HG03565 (cell line): ENCODE measurements around the gene TRIM31.

Experiments used
- ATAC-seq: cut with Tn5 transposase; IDR thresholded peaks from one replicate; pipeline ENCODE4 v1.9.1; 2021; ENCODE audit warnings: mild to moderate bottlenecking, moderate library complexity; ENCODE audit not compliant: unreplicated experiment

Gene TRIM31

DNA sequence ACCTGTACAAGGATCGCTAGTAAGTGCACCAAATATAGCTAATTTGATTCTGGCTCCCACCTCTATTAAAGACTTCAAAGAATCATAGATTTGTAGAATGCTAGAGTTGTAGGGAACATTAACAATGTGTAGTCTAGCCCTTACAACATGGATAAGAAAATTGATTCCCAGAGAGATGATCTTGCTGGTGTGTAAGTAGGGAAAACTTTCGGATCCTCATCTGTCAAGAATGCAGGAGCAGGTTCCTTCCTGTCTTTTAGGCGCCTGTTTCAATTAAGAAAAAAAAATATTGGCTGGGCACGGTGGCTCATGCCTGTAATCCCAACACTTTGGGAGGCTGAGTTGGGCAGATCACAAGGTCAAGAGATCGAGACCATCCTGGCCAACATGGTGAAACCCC is 25.0 kb downstream of the TRIM31 start:
- no peak for ATAC-seq

DNA sequence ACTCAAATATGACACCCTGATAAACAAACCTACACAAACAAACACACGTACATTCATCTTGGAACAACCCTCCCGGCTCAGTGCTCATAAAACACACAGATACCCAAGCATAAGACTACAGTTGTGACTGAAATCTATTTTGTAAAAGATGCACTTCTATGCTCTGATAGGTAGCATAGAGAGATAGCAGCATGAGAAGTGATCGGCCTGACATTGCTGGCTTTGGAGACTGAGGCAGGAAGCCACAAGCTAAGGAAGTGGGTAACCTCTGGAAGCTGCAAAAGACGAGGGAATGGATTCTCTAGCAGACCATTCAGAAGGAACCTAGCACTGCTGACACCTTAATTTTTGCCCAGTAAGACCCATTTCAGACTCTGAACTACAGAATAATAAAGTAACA is 35.7 kb downstream of the TRIM31 start:
- no peak for ATAC-seq

DNA sequence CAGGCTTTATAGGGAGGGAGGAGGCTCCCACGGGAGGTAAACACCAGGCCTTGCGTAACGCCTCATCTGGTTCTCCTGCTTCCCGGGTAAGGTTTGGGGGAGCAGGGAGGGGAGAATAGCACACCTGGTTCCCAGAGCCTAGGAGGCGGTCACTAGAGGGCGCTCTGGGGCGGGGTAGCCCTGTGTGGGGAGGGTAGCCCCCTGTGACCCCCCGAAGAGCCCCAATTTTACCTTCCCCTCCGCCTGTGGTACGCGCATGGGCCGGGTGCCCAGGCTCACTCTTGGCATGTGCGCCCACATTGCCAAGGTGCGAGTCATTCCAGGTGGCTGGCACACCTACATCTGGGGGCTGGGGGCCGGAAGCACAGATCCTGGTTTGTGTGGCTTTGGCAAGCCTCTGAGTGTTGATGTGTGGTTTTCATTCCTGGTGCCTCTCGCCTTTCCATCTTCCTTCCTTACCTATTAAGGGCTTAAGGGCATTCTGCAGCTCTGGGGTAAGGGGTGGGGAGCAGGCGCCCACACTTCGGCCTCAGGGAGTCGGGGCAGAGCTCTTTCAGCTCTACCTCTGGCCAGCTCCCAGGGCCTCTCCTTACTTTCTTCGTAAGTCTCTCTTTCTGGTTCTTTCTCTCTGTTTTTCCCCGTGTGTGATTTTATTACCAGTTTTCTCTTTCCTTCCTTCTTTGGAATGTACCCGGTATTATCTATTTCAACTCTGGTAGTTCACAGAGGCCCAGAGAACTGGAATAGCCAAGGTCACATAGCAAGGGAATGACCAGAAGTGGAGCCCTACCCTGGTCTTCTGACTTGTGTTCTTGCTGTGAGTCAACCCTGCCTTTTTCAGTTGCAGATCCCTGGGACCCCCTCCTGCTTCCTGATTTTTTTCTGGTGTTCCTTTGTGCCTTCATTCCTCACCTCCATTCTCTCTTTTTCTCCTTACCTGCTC is 36.8 kb downstream of the TRIM31 start:
- no peak for ATAC-seq

DNA sequence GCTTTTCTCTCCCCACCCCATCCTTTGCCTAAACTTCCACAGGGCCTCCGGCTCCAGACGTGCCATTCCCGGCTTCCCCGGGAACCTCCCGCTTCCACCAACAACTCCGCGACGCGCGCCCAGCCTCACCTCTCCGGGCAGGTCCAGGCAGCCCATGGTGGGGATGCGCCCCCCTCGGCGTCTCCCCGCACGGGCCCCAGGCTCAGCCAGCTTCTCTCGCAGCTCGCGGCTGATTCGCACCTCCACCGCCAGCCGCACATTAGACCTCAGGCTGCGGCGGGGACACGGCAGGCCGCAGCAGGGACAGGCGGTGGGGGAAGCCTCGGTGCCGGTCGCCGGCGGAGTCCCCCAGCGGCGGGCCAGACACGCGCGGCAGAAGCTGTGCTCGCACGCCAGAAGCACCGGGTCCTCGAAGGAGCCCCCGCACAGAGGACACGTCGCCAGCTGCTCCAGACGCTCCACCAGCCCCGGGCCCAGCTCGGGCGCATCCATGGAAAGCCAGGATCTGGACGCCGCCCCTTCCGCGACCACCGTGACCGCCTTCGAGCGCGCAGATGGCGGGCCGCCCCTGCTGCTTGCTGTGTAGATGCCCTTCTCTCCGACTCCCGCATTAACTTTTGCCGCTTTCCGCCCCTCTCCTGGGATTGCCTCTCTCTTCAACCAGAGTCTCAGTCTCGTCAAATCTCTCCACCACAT is 37.6 kb downstream of the TRIM31 start, which contains the start of gene RNF39:
RNF39 (minus strand) TSS at position 676 of the 696 bp plus-strand sequence; CDS start at position 492, 184 bp downstream.
- no peak for ATAC-seq

DNA sequence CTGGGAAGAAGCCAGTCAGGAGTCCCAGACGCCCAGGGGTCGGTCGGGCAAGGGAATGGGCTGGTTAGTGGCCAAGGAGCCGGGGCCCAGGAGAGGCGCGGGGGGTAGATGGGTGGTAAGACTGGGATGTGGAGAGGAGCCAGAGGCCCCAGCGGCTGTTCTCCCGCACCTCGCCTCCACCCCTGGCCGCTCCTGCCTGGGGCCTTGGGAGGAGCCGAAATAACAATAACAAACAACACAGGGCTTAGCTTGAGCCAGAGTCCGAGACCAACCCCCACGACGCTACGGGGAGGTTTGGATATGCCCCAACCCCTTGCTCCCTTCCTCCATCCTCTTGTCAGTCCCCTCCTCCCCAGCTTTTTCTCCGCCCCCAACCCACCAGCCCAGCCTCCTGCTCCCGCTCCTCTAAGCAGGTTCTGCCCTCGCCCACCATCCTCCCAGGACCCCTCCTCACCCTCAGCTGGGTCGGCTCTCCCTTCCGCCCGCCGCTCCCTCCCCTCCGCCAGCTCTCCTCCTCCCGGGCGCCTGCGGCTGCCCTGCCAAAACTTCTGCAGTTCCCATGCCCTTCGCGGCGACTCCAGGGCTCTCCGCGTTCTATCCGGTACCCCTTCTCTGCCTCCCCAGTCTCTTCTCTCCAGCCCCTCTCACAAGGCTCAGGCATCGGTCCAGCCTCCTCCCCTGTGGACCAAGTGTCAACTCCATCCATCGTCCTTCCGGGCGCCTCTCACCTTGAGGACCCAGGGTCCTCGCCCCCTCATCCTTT is 38.4 kb downstream of the TRIM31 start:
- ATAC-seq, result no peak

DNA sequence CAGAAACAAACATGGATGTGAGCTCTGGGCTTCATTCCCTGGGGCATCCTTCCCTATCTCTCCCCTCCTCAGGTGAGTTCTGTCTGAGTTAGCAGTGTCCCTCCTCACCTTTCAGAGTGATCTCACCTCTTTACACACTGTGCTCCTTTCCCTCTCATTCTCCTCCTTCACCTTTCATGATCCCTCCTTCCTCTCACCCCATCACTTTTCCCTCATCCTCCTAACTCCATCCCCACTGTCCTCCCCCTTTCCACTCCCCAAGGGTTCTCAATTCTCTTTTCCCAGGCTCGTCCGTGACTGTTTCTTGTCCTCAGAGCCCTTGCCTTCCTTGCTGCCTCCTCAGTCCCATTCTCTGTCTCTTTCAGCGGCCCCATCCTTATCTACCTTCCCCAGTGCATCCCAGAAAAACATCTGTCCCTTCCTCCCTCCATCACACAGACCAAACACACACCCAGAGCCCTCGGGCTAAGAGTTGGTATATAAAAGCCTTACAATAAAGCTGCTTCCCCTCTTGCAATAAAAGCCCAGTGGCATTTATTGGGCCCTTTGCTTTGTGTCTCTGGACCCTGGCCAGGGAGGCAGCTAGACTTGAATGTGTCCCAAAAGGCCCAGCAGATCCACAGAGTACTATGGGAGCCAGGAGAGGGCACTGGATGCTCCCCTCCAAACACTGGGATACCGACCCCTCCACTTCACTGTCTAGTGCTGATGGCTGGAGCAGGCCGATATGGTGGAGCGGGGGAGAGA is 39.2 kb downstream of the TRIM31 start:
- ATAC-seq, result no peak

DNA sequence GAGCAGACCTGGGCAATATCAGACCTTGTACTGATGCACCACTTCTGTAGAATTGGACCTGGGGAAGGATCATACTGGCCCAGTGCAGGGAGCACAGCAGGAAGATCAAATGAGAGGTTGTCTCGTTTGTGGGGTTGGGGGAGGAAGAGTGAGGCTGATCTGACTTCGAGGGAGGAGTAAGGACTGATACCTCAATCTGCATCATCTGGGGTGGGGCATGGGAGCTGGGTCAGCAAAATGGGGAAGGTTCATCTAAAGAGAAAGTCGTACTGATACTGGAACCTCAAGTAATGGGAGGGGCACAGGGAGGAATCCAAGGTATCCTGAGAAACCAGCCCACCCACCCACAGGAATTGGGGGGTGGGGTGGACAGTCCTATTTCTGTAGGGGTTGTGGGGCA is 41.0 kb downstream of the TRIM31 start:
- ATAC-seq, result no peak

DNA sequence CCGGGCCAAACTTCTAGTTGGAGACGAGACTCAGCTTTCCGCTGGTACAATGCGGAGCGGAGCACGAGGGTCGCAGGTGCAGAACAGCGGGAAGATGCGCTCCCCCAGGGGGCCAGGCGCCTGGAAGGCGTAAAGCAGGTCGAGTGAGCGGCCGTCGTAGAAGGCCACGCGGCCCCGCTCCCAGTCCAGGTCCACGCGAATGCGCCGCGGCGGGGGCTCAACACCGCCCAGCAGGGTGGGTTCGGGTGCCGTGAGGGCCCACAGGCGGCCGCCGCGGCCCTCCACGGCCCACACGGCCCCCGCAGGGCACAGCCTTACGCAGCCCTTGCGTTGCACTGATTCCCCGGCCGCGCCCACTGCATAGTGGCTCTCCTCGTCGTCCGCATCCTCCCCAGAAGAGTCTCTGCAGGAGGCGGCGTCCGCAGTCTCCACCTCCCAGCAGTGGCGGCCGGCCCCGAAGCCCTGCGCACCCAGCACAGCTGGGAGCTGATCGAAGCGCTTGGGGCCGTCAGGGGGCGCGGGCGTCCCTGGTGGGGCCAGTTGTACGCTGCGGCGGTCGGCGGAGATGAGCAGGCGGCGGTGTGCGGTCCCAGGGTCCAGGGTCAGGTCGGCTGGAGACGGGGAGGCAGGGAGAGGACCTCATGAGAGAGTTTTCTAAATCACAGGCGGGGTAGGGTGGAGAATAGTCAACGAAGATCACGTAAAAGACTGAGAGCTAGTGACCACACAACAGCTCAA is 41.6 kb downstream of the TRIM31 start:
- ATAC-seq, result no peak

DNA sequence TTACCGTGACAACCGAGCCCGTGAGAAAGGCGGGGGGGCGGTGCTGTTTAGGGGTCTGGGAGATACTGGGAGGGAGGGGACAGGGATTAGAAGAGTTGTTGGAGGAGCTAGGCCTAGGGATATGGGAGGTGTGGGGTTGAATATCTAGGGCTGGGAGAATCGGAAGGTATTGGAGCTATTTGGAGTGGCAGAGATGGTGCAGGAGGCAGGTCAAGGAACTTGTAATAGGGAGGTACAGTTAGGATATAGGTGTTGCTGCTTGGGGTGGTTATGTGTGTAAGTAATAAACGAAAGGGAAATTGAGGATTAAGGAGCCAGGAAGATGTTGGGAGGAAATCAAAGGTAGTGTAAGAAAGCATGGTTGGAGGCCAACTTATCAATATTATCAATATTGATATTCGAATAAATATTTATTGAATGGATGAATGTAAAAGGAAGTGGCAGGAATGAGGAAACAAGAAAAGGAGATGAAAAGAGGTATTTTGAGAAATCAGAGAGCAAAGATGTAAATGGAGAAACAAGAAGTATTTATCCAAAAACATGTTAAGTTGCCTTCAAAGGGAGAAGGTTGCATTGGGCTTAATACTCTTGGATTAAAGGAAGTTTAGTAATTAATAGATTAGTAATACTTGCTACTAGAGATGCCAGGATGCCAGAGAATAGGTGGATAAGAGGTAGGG is 45.3 kb downstream of the TRIM31 start:
- ATAC-seq, result no peak

DNA sequence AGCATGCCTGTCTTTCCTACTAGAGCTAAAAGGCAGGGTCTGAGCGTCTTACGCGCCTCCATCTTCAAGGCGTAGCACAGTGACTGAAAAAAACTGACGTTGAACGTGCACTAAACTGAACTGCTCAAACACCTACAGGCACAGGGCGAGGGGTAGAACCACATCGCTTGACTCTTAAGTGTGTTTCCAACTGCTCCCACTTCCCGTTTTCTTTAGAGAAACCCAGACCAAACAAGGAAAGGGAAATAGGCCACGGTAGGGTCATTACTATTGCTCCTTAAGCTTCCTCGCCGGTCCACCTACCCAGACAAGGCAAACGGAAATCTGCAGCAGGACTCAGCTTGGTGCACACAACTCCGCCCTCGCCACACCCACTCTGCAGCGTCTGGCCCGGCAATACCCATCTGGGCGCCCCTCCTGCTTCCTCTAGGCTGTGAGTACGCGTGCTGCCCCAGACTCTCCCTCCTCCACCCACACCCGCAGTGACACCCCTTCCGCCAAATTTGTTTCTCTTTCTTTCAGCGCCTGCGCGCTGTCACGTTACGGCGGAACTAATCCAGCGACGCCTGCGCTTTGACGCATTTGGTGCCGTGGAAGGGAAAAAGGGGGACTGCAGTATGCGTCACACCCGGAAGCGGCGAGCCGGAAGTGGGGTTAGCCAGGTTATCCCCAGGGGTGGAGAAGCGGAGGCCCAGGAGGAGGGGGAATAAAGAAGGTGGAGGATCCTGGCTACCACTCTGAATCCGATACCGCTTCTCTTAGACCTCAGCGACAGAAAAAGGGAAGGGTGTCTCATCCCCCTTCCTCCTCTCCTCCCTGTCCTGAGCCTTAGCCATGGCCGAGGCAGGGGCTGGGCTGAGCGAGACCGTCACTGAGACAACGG is 46.1 kb downstream of the TRIM31 start, which contains the start of gene PPP1R11:
PPP1R11 (plus strand) TSS at position 622 of the 883 bp plus-strand sequence; CDS start at position 835, 213 bp downstream.
- ATAC-seq, result peak; percentile 85

DNA sequence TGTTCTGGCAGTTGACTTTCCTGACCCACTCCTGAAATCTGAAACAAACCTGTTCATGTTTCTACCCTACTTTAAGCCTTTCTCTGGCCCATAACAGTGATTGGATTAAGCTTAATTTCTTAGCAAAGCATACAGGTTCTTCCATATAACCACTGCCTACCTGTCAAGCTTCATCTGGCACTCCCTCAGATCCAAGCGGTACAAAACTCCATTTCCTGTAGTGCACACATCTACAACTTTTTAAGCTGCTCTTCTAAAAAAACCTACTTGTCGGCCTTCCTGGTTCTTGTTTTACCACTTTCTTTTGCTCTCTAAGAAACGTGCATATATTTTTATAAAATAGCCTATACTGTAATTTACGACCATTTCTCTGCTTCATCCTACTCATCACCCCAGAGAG is 46.8 kb downstream of the TRIM31 start:
- ATAC-seq, result no peak

DNA sequence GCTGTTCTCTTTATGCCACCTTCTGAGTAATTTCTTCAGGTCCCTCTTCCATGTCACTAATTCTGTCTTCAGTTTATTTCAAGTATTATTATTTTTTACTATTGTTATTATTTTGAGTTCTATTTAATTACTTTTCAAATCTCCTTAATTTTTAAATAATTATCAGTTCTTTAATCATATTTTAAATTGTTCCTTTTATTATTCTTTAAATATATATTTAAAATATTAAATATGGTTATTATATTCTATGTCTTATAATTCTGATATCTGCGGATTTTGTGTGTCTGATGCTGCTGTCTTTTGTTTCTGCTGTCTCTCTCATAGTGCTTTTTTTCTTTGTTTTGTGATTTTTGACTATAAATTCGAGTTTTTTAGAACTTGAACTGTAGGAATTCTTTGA is 49.6 kb downstream of the TRIM31 start:
- no peak for ATAC-seq

DNA sequence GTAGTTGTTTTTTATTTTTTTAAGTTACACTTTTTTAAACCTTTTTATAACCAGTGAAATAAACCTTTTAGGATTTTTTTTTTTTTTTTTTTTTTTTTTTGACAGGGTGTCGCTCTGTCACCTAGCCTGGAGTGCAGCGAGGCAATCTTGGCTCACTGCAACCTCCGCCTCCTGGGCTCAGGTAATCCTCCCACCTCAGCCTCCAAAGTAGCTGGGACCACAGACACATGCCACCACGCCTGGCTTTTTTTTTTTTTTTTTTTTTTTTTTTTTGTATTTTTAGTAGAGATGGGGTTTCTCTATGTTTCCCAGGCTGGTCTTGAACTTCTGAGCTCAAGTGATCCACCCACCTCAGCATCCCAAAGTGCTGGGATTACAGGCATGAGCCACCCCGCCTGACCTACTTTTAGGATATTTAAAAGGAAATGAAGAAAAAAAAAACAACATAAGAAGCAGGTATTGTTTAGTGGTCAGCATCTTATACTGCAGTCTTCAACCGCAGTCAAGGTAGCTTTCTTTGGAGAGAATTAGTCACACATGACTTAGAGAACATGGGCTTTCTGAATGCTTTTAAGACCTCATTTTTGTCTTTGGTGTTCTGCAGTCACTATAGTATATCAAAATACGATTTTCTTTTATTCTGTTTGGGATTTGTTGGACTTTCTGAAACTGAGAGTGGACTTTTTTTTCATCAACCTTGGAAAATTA is 50.3 kb downstream of the TRIM31 start:
- ATAC-seq, result no peak

DNA sequence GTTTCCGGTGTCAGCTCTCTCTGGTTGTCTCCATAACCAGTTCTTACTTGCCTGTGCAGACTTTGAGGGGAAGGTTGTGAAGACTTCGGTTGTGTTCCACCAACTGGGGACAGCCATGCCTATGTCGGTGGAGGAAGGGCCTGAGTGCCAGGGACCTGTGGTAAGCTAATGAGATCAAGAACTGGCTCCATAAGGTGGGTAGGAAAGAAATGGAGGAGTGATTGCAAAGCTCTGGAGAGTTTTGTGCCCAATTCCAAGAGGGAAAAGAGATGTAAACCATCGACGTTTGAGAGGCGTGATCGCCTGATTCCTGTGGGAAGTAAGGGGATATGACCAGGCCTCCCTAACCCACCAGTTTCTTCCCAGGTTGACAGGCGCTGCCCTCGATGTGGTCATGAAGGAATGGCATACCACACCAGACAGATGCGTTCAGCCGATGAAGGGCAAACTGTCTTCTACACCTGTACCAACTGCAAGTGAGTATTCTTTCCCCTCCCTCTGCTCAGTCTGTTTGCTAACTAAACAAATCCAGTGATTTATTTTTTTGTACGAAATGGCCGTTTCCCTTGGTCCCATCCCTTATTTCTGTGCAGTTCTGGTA is 50.9 kb downstream of the TRIM31 start:
- ATAC-seq, result peak; percentile 11

DNA sequence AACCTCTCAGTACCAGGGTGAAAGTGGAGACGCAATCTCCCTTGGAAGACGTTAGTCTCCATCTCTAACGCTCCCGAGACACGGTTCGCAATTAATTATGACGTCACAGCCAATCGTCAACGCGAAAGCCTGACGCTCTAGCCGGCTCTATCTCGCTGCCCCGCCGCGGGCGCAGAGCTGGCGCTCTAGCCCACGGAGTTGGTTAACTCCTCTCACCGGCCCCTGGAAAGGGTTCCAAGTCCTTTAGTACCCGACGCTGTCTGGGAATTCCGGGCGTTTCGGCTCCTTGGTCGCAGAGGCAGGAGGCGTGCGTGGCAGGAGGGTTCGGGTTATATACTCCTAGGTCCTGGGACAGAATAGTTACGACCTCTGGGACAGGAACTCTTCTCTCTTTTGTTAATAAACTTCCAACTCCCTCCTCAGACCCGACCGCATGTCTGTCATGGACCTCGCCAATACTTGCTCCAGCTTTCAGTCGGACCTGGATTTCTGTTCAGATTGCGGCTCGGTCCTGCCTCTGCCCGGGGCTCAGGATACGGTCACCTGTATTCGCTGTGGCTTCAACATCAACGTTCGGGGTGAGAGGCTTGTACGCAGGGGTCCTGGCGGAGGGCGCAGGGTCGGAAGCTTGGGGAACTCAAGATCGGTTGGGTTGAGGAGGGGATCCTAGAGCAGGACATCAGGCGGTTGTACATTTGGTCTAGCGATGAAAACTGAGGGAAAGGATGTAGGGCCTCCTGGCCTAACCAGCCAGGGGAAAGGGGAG is 51.6 kb downstream of the TRIM31 start, which contains the start of gene POLR1H:
POLR1H (plus strand) TSS at position 174 of the 766 bp plus-strand sequence; CDS start at position 434, 260 bp downstream.
- ATAC-seq, result peak; percentile 81

DNA sequence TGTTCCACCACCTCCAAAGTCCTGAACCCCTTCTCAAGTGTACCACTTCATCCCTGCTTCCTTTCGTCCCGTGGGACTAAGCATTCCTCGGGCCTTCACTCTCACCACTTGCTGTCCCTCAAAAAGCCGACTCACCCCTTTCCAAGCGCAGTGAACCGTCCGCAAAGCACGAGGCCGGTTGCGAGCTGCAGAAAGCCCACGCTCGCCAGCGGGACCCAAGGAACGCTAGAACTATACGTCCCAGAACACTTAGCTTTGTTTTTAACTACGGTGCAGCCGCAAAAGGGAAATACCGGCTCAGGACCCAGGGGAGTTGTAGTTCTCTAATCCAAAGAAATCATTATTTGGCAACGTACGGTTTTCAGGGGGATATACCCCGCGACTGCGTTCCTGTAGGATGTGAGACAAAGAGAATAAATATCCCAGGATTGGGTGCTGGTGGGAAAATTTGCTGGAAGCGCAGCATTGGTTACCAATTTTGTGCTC is 52.2 kb downstream of the TRIM31 start:
- ATAC-seq, result no peak
